ENCODE data around the gene MAP4K1. TPM values are rescaled to one million over a fixed set of nuclear protein-coding genes. Genes with fewer than 3 reads are reported as not detected.
A peak's percentile ranks its signal among the peaks of the same experiment; 100 is the strongest.

The MAP4K1 gene
- total and polyA plus RNA-seq, 2 of the 13 experiments (the other 11 are each of a cell fraction or from before 2014, with no cell fraction given): 0.24 to 0.89 TPM

GRCh38 chr19:38616265-38616664, 1.5 kb downstream of the MAP4K1 start:
- peak; percentile 68; the same call in 1 of the 2 replicates for TF ChIP-seq ZNF629 (CRISPR knock-in tag; conservative IDR thresholded peaks at IDR 0.05)
- TF ChIP-seq, protein P1, sequence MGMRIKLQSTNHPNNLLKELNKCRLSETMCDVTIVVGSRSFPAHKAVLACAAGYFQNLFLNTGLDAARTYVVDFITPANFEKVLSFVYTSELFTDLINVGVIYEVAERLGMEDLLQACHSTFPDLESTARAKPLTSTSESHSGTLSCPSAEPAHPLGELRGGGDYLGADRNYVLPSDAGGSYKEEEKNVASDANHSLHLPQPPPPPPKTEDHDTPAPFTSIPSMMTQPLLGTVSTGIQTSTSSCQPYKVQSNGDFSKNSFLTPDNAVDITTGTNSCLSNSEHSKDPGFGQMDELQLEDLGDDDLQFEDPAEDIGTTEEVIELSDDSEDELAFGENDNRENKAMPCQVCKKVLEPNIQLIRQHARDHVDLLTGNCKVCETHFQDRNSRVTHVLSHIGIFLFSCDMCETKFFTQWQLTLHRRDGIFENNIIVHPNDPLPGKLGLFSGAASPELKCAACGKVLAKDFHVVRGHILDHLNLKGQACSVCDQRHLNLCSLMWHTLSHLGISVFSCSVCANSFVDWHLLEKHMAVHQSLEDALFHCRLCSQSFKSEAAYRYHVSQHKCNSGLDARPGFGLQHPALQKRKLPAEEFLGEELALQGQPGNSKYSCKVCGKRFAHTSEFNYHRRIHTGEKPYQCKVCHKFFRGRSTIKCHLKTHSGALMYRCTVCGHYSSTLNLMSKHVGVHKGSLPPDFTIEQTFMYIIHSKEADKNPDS (CRISPR knock-in tag; IDR thresholded peaks at IDR 0.05): no peak
- H3K4me2 ChIP-seq (ENCODE audit: low read depth, low read length): no peak overlapping the region
- in situ Hi-C loops (cut with HindIII; ENCODE audit: extremely low pct_ligation_motif_present, low pct_unique_long_range_greater_than_20kb): no loop called here
- FAIRE-seq: no peak
- H3K9me3 ChIP-seq (ENCODE audit: low read length): no peaks in the 10 kb centered on the region
- H3K4me3 ChIP-seq (replicated peaks in 1 of 3; ENCODE audit: insufficient read depth in 1 of 3, low read depth in 2 of 3, low read length in 3 of 3): no peak overlapping the region
- peaks cover 40% of the 10 kb centered on the region for H3K4me1 ChIP-seq (ENCODE audit: insufficient read depth, low read length)
- intact Hi-C loops (cut with micrococcal nuclease; ENCODE audit: unreplicated experiment): no loop called here
- no peaks in the 10 kb centered on the region for H4K20me1 ChIP-seq (ENCODE audit: insufficient read depth, low read length)
- no peaks in the 10 kb centered on the region; a peak in 2 of 5 replicates for H3K27me3 ChIP-seq (ENCODE audit: control insufficient read depth in 1 of 2, insufficient read depth in 2 of 2, low read length in 2 of 2)
- peaks cover 15% of the 10 kb centered on the region for H3K79me2 ChIP-seq (ENCODE audit: insufficient read depth, low read length)
- DNase-seq (ENCODE audit: low spot score): no peak
- no peak for ATAC-seq
- H3K27ac ChIP-seq (ENCODE audit: extremely low read length, insufficient read depth, low read length): no peak overlapping the region
- 73% methylated on average over 6 of the region's 6 CpGs for WGBS (ENCODE audit: low lambda C conversion rate)
- no peak overlapping the region for H2AFZ ChIP-seq (ENCODE audit: low read length)
- peaks cover 0 to under 1% of the 10 kb centered on the region in 2 experiments; a peak in 2 of 5 replicates for H3K36me3 ChIP-seq (replicated peaks in 1 of 2; ENCODE audit: control insufficient read depth in 1 of 2, insufficient read depth in 2 of 2, low read length in 2 of 2)
- no peak overlapping the region for H3K9ac ChIP-seq (ENCODE audit: insufficient read depth, low read depth, low read length)
- no TSS peak for BruUV-seq (replicated peaks)
- POLR2A ChIA-PET: no interaction called here
- CTCF ChIA-PET (ENCODE audit: low intra/inter-chr PET ratio, low total read pairs): no interaction called here

DNA sequence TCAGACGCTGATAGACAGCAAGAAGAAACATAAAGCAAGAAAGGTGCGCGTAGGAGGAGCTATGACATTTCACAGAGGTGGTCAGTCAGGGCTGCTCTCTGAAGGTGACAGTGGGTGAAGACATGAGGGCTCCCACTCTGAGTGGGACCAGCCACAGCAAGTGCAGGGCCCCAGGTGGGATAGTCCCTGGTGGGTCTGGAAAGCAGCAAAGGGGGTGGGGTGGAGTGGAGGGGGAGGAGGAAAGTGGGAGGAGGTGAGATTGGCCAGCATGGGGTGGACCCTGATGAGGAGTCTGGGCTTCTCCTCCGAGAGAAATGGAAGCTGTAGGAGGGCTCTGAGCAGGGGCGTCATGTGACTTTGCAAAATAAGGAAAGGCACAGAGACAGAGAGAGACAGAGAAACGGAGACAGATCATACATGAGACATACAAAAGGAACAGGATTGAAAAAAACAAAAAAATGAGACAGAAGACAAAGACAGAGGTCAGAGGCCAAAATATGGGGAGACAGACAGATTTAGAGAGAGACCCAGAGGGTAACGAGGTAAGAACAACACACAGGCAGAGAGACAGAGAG, 2.7 kb downstream of the MAP4K1 start:
- POLR2A ChIA-PET: interaction anchor here (1.0 kb wide), 1 partner anchor 20 kb away, joined by 4 read pairs; no protein-coding TSS in a partner anchor
- peak overlapping the region; percentile 3; the same call in 1 of the 2 replicates for H3K4me2 ChIP-seq (ENCODE audit: low read depth, low read length)
- TF ChIP-seq CBFB (CRISPR knock-in tag; IDR thresholded peaks at IDR 0.05) (no peak), ZNF329 (CRISPR knock-in tag; IDR thresholded peaks at IDR 0.05; ENCODE audit: low read depth) (no peak), SMARCE1 (IDR thresholded peaks at IDR 0.05; ENCODE audit: borderline replicate concordance) (no peak), ZNF484 (CRISPR knock-in tag; IDR thresholded peaks at IDR 0.05; ENCODE audit: borderline replicate concordance, low read depth) (no peak), ETS1 (CRISPR knock-in tag; IDR thresholded peaks at IDR 0.05) (no peak), SP1 (IDR thresholded peaks at IDR 0.05) (no peak), SP1 (CRISPR knock-in tag; IDR thresholded peaks at IDR 0.05) (no peak), THYN1 (CRISPR knock-in tag; IDR thresholded peaks at IDR 0.05; ENCODE audit: borderline replicate concordance, low read depth) (no peak), SRSF1 (optimal IDR thresholded peaks at IDR 0.05; ENCODE audit: low read depth, low read length) (no peak), ADNP (CRISPR knock-in tag; IDR thresholded peaks at IDR 0.05) (no peak), ZFAT (CRISPR knock-in tag; conservative IDR thresholded peaks at IDR 0.05) (no peak), ZNF510 (CRISPR knock-in tag; IDR thresholded peaks at IDR 0.05; ENCODE audit: low read depth) (no peak), ZNF3 (CRISPR knock-in tag; IDR thresholded peaks at IDR 0.05) (no peak)
- TF ChIP-seq, protein P2, sequence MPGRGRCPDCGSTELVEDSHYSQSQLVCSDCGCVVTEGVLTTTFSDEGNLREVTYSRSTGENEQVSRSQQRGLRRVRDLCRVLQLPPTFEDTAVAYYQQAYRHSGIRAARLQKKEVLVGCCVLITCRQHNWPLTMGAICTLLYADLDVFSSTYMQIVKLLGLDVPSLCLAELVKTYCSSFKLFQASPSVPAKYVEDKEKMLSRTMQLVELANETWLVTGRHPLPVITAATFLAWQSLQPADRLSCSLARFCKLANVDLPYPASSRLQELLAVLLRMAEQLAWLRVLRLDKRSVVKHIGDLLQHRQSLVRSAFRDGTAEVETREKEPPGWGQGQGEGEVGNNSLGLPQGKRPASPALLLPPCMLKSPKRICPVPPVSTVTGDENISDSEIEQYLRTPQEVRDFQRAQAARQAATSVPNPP (CRISPR knock-in tag; IDR thresholded peaks at IDR 0.05): no peak

More for the DNA sequence above, 2.7 kb downstream of the MAP4K1 start:
- in situ Hi-C loops (cut with HindIII; ENCODE audit: extremely low pct_ligation_motif_present, low pct_unique_long_range_greater_than_20kb) (no loop called here), intact Hi-C loops (cut with micrococcal nuclease; ENCODE audit: unreplicated experiment) (no loop called here)
- ATAC-seq: no peak
- no TSS peak for BruUV-seq (replicated peaks)
- H3K27ac ChIP-seq (ENCODE audit: extremely low read length, insufficient read depth, low read length): no peak overlapping the region
- peaks cover 12% of the 10 kb centered on the region for H3K79me2 ChIP-seq (ENCODE audit: insufficient read depth, low read length)
- CTCF ChIA-PET (ENCODE audit: low intra/inter-chr PET ratio, low total read pairs): no interaction called here
- no peaks in the 10 kb centered on the region; a peak in 2 of 5 replicates for H3K27me3 ChIP-seq (ENCODE audit: control insufficient read depth in 1 of 2, insufficient read depth in 2 of 2, low read length in 2 of 2)
- no peak overlapping the region for H3K9ac ChIP-seq (ENCODE audit: insufficient read depth, low read depth, low read length)
- no peaks in the 10 kb centered on the region for H3K9me3 ChIP-seq (ENCODE audit: low read length)
- peaks cover 35% of the 10 kb centered on the region for H3K4me1 ChIP-seq (ENCODE audit: insufficient read depth, low read length)
- H4K20me1 ChIP-seq (ENCODE audit: insufficient read depth, low read length): no peaks in the 10 kb centered on the region
- no peak overlapping the region for H3K4me3 ChIP-seq (replicated peaks in 1 of 3; ENCODE audit: insufficient read depth in 1 of 3, low read depth in 2 of 3, low read length in 3 of 3)
- H2AFZ ChIP-seq (ENCODE audit: low read length): no peak overlapping the region
- H3K36me3 ChIP-seq (replicated peaks in 1 of 2; ENCODE audit: control insufficient read depth in 1 of 2, insufficient read depth in 2 of 2, low read length in 2 of 2): no peaks in the 10 kb centered on the region
- 47% methylated on average over 7 of the region's 7 CpGs for WGBS (ENCODE audit: low lambda C conversion rate)
- FAIRE-seq: no peak
- DNase-seq (ENCODE audit: low spot score): no peak

Data from HepG2 (cell line).